HepG2 (cell line): ENCODE results near the gene OR4K2.
"Not testable (repeated sequence)": the region's sequence is repeated elsewhere in the genome, so short reads cannot be mapped to it uniquely, and the experiment has no call there.

ENCODE experiments used
- HDAC2 ChIP-seq: sonication (generic); formaldehyde crosslinking; IDR thresholded peaks from 2 replicates; pipeline ENCODE4 v1.4.0; 2020; ENCODE audit warnings: missing genetic modification reagents
- NR2C2 ChIP-seq: sonication (generic); formaldehyde crosslinking; IDR thresholded peaks from 2 replicates; pipeline ENCODE4 v1.4.0; 2020; ENCODE audit warnings: missing genetic modification reagents, mild to moderate bottlenecking, moderate library complexity, borderline replicate concordance
- ZNF557 ChIP-seq: sonication (generic); formaldehyde crosslinking; IDR thresholded peaks from 2 replicates; pipeline ENCODE4 v1.4.0; 2020; ENCODE audit warnings: missing genetic modification reagents
- ZNF749 ChIP-seq: sonication (generic); formaldehyde crosslinking; IDR thresholded peaks from 2 replicates; pipeline ENCODE4 v1.8.0; 2022; ENCODE audit warnings: mild to moderate bottlenecking, missing genetic modification reagents, moderate library complexity, borderline replicate concordance

- not testable (repeated sequence) for TF ChIP-seq HDAC2; NR2C2; ZNF557; ZNF749 (CRISPR knock-in tag)
These were observed 40.6 kb upstream of the OR4K2 start for GRCh38 chr14:19834203-19834848.
